H1 (cell line): ENCODE data around the gene ITPK1. TPM values are rescaled to one million over a fixed set of nuclear protein-coding genes. Genes with fewer than 3 reads are reported as not detected.

Source experiments
- CHD7 ChIP-seq: fragments of 300-600 bp; sonication (generic); IDR thresholded peaks from 2 replicates; pipeline ENCODE4 v1.7.1; 2012; ENCODE audit warnings: low read length, moderate library complexity, mild to moderate bottlenecking, inconsistent platforms; ENCODE audit not compliant: insufficient replicate concordance
- EGR1 ChIP-seq: IDR thresholded peaks from 2 replicates; pipeline ENCODE4 v1.6.1; 2011; ENCODE audit warnings: low read depth, low read length, borderline replicate concordance
- HDAC6 ChIP-seq: IDR thresholded peaks from one replicate; pipeline ENCODE4 v1.7.1; 2012; ENCODE audit warnings: low read depth, mild to moderate bottlenecking, inconsistent platforms, low read length, moderate library complexity
- POLR2AphosphoS5 ChIP-seq: IDR thresholded peaks from 2 replicates; pipeline ENCODE4 v1.6.1; 2011; ENCODE audit warnings: low read depth, low read length
- TBP ChIP-seq: IDR thresholded peaks from 2 replicates; pipeline ENCODE4 v1.6.1; 2011; ENCODE audit warnings: low read depth, low read length, improper control_type of control experiment
- polyA plus RNA-seq, 7 experiments: library from polyadenylated mRNA; depleted of rRNA in 3 of 7; stranded (reverse) in 5 of 7; unstranded in 2 of 7; fragments of >200 nt in 5 of 7; fragments of 200-250 nt in 2 of 7; gene quantifications; 1 replicate in 5 of 7; 2 replicates in 1 of 7; 4 replicates in 1 of 7; pipeline versions ENCODE4 v1.2.1 to v1.2.3, GENCODE V29; 2011 to 2013; ENCODE audit warnings: missing spikeins in 2 of 7, mixed read lengths in 2 of 7
- total RNA-seq: library from RNA; stranded (reverse); fragmentation: NEBNext Ultra II Directional; extraction: Animal tissue kit (Norgen Biotek cat#: 25700); gene quantifications from 2 replicates; pipeline ENCODE4 v1.2.1, GENCODE V29; 2021

Gene ITPK1
- total and polyA plus RNA-seq, 2 of the 8 experiments (the other 6 are each of a cell fraction or from before 2014, with no cell fraction given) = 108 to 143 TPM

- TF ChIP-seq CHD7 (no peak), EGR1 (no peak), HDAC6 (no peak), POLR2AphosphoS5 (no peak), TBP (no peak)
Measured at GRCh38 chr14:93012951-93013719, 102.6 kb downstream of the ITPK1 start (continued).
